ENCODE measurements around the gene CD3D.
"Not testable (repeated sequence)": the region's sequence is repeated elsewhere in the genome, so short reads cannot be mapped to it uniquely, and the experiment has no call there.

Gene CD3D

GRCh38 chr11:118308995-118309528 lies 33.4 kb downstream of the CD3D start:
- DNase-seq (ENCODE audit: low read depth, low spot score); H3K4me3 ChIP-seq (ENCODE audit: low read length): not testable (repeated sequence)

GRCh38 chr11:118306556-118306955 lies 35.9 kb downstream of the CD3D start:
- DNase-seq (ENCODE audit: low read depth, low spot score), result no peak
- peak overlapping the region; percentile 69 for H3K4me3 ChIP-seq (ENCODE audit: low read length)

GRCh38 chr11:118305726-118306125 lies 36.8 kb downstream of the CD3D start:
- H3K4me3 ChIP-seq (ENCODE audit: low read length), result peak overlapping the region; percentile 69

GRCh38 chr11:118304568-118305248 lies 37.8 kb downstream of the CD3D start, which contains the start of gene CD3E:
TSS of gene CD3E (plus strand) at chr11:118304730. CDS start at chr11:118304953, 223 bp downstream.
- H3K4me3 ChIP-seq (ENCODE audit: low read length), result peak within 1 kb of the TSS; percentile 69

More at GRCh38 chr11:118305726-118306125, 36.8 kb downstream of the CD3D start:
- DNase-seq (ENCODE audit: low read depth, low spot score), result peak; percentile 94

GRCh38 chr11:118304227-118304567 lies 38.3 kb downstream of the CD3D start:
- peak overlapping the region; percentile 69 for H3K4me3 ChIP-seq (ENCODE audit: low read length)
- peak; percentile 90 for DNase-seq (ENCODE audit: low read depth, low spot score)

More at GRCh38 chr11:118304568-118305248, 37.8 kb downstream of the CD3D start, which contains the start of gene CD3E:
- peak; percentile 95 for DNase-seq (ENCODE audit: low read depth, low spot score)

GRCh38 chr11:118301600-118302195 lies 40.8 kb downstream of the CD3D start:
- H3K4me3 ChIP-seq (ENCODE audit: low read length), result no peak overlapping the region
- no peak for DNase-seq (ENCODE audit: low read depth, low spot score)

GRCh38 chr11:118295815-118296454 lies 46.6 kb downstream of the CD3D start:
- H3K4me3 ChIP-seq (ENCODE audit: low read length), result no peak overlapping the region
- DNase-seq (ENCODE audit: low read depth, low spot score), result peak; percentile 68

- DNase-seq (ENCODE audit: low read depth, low spot score), result no peak
- no peak overlapping the region for H3K4me3 ChIP-seq (ENCODE audit: low read length)
Measured at GRCh38 chr11:118295199-118295598, 47.3 kb downstream of the CD3D start.

GRCh38 chr11:118294053-118294452 lies 48.5 kb downstream of the CD3D start:
- DNase-seq (ENCODE audit: low read depth, low spot score), result no peak
- no peak overlapping the region for H3K4me3 ChIP-seq (ENCODE audit: low read length)

- DNase-seq (ENCODE audit: low read depth, low spot score), result no peak
- no peak overlapping the region for H3K4me3 ChIP-seq (ENCODE audit: low read length)
Measured at GRCh38 chr11:118291477-118292135, 50.9 kb downstream of the CD3D start.

GRCh38 chr11:118290923-118291322 lies 51.6 kb downstream of the CD3D start:
- no peak for DNase-seq (ENCODE audit: low read depth, low spot score)
- H3K4me3 ChIP-seq (ENCODE audit: low read length), result no peak overlapping the region

GRCh38 chr11:118289401-118289800 lies 53.1 kb downstream of the CD3D start:
- no peak for DNase-seq (ENCODE audit: low read depth, low spot score)
- H3K4me3 ChIP-seq (ENCODE audit: low read length), result no peak overlapping the region
